ENCODE measurements around the gene TTC22. TPM values are rescaled to one million over a fixed set of nuclear protein-coding genes. Genes with fewer than 3 reads are reported as not detected.

The TTC22 gene
- total RNA-seq, 1 donor from 2014 or later = 5.7 TPM

DNA sequence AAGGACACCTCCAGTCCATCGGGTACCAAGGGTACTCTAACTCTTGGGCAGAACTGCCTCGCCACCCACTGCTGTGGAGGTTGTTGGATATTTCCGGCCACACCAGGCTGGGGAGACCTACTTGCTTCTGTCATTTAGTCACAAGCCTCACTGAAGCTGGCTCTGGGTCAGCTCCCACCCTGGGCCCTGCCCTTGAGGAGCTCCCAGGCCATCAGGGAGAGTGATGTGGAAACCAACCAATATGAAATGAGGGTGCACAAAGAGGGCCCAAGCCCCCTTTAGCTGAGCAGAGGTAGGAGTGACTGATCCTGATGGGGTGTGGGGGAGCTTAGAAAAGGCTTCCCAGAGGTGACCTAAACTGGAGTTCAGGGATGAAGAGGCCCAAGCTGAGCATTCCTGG, 56.4 kb downstream of the TTC22 start:
- TF ChIP-seq, protein P1, sequence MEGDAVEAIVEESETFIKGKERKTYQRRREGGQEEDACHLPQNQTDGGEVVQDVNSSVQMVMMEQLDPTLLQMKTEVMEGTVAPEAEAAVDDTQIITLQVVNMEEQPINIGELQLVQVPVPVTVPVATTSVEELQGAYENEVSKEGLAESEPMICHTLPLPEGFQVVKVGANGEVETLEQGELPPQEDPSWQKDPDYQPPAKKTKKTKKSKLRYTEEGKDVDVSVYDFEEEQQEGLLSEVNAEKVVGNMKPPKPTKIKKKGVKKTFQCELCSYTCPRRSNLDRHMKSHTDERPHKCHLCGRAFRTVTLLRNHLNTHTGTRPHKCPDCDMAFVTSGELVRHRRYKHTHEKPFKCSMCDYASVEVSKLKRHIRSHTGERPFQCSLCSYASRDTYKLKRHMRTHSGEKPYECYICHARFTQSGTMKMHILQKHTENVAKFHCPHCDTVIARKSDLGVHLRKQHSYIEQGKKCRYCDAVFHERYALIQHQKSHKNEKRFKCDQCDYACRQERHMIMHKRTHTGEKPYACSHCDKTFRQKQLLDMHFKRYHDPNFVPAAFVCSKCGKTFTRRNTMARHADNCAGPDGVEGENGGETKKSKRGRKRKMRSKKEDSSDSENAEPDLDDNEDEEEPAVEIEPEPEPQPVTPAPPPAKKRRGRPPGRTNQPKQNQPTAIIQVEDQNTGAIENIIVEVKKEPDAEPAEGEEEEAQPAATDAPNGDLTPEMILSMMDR (IDR thresholded peaks at IDR 0.05; ENCODE audit: insufficient read depth, low read length, poor library complexity, severe bottlenecking) = no peak
- H3K36me3 ChIP-seq (ENCODE audit: control insufficient read depth, insufficient read depth, low read length) = no peaks in the 10 kb centered on the region
- H3K4me3 ChIP-seq (ENCODE audit: low read depth, low read length) = no peak overlapping the region
- DNase-seq (ENCODE audit: low read depth) = no peak
- H3K27me3 ChIP-seq (ENCODE audit: control insufficient read depth, insufficient read depth, low read length) = peaks cover 2% of the 10 kb centered on the region

DNA sequence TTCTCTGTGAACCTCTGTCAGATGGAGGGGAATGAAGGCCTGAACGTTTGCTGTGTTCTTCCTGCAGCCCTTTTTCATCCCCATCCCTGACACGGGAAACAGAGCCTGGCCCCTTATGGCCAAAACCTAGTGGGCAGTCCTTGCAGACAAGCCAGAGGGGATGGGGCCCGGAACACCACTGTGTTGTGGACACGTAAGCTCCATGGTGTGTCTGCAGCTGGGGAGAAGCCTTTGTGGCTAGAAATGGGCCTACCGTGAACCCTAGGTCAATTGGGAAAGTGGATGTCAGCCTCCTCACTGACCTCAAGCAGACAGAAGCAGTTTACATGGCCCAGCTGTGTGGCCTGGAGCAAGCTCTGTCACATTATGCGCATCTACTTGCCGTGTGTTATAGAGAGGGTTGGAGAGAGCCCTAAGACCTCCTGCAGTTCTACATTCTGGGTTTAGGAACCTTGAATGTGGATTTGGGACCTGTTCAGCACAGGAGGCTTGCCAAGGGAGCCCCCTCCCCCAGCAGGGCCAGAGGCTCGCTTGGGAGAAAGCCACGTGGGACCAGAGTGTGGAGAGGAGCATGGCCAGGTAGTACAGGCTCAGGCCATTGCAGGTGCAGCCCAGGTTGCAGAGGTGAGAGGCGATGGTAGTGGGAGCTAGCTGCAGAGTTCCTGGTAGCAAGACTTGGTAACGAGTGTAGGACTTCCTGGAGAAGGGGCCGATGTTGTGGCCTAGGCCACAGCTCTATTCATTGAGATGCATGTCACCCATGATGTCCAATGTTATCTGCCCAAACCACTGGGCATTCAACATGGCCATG, 57.5 kb downstream of the TTC22 start:
- DNase-seq (ENCODE audit: low read depth) = no peak
- H3K4me3 ChIP-seq (ENCODE audit: low read depth, low read length) = no peak overlapping the region
- TF ChIP-seq, protein P1 (IDR thresholded peaks at IDR 0.05; ENCODE audit: insufficient read depth, low read length, poor library complexity, severe bottlenecking) = no peak
- no peaks in the 10 kb centered on the region for H3K36me3 ChIP-seq (ENCODE audit: control insufficient read depth, insufficient read depth, low read length)
- H3K27me3 ChIP-seq (ENCODE audit: control insufficient read depth, insufficient read depth, low read length) = no peaks in the 10 kb centered on the region

DNA sequence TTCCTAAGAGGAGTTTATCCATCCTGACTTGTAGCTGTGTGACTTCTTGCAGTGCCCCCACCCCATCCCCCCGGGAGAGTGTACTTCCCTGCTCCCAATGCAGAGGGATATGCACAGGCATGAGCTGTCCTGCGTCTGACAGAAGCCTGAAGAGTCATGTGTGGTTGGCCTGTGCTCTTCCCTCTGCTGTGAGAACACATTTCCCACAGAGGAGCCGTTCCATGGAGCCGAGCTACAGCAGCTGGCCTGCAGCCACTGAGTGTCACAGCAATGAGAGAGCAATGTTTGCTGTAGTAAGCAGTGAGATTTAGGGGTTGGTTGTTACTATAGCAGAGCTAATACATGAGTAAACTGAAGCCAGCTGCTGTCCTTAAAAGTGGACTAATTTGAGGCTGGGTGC, 58.8 kb downstream of the TTC22 start:
- H3K27me3 ChIP-seq (ENCODE audit: control insufficient read depth, insufficient read depth, low read length) = no peaks in the 10 kb centered on the region
- peaks cover 2% of the 10 kb centered on the region for H3K36me3 ChIP-seq (ENCODE audit: control insufficient read depth, insufficient read depth, low read length)
- DNase-seq (ENCODE audit: low read depth) = no peak
- TF ChIP-seq, protein P1 (IDR thresholded peaks at IDR 0.05; ENCODE audit: insufficient read depth, low read length, poor library complexity, severe bottlenecking) = no peak
- H3K4me3 ChIP-seq (ENCODE audit: low read depth, low read length) = no peak overlapping the region

DNA sequence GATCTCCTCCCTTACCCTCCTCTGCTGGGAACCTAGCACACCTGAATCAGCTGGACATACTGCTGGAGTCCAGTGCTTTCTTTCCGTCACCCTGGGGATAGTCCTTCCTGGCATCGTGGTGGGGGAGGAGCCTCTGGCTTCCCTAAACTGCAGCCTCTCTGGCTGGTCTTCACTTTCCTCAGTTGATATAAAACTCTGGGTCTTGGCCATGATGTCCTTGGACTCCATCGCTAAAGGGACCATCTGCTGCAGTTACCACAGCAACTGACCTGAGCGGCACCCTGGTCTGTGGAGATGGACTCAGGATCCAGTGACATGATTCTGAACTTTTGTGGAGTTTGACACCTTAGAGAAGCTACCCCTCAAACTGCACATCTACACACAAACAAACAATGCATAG, 59.6 kb downstream of the TTC22 start:
- Histone ChIP-seq H3K36me3 (ENCODE audit: control insufficient read depth, insufficient read depth, low read length) (peaks cover 2% of the 10 kb centered on the region), H3K4me3 (ENCODE audit: low read depth, low read length) (no peak overlapping the region)
- TF ChIP-seq, protein P1 (IDR thresholded peaks at IDR 0.05; ENCODE audit: insufficient read depth, low read length, poor library complexity, severe bottlenecking) = no peak

DNA sequence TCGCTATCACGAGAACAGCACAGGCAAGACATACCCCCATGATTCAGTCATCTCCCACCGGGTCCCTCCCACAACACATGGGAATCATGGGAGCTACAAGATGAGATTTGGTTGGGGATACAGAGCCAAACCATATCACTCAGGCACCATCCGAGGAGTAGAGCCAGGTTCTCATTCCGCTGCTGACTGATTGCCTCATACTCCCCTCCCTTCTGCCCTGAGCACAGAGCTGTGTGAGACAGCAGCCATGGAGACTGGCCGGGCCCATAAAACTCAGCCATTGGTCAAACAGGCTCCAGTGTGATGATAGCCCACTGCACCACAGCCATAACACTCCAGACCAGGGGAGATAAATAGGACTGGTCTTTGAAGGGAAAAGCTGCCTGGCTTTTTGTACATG, 62.9 kb downstream of the TTC22 start:
- TF ChIP-seq, protein P1 (IDR thresholded peaks at IDR 0.05; ENCODE audit: insufficient read depth, low read length, poor library complexity, severe bottlenecking) = no peak
- H3K36me3 ChIP-seq (ENCODE audit: control insufficient read depth, insufficient read depth, low read length) = peaks cover 2% of the 10 kb centered on the region

More for the DNA sequence above, 59.6 kb downstream of the TTC22 start:
- DNase-seq (ENCODE audit: low read depth) = no peak
- no peaks in the 10 kb centered on the region for H3K27me3 ChIP-seq (ENCODE audit: control insufficient read depth, insufficient read depth, low read length)

DNA sequence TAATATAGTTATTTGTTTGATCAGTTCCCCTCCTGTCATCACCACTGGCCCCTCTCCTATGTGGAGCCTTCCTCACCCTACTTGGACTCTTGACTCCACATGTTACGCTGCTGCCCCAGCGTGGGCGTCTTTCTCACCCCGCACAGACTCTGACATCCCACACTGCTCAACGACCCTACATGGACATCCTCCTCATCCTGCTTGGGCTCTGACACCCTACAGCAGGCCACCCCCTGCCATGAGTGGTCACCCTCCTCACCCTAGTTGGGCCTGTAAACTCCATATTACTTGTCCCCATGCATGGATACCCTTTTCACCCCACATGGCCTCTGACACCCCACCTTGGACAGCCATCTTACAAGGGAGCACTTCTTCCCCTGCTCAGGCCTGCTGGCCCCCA, 64.4 kb downstream of the TTC22 start:
- peaks cover 2% of the 10 kb centered on the region for H3K36me3 ChIP-seq (ENCODE audit: control insufficient read depth, insufficient read depth, low read length)
- TF ChIP-seq, protein P1 (IDR thresholded peaks at IDR 0.05; ENCODE audit: insufficient read depth, low read length, poor library complexity, severe bottlenecking) = no peak

More for the DNA sequence above, 62.9 kb downstream of the TTC22 start:
- Histone ChIP-seq H3K27me3 (ENCODE audit: control insufficient read depth, insufficient read depth, low read length) (no peaks in the 10 kb centered on the region), H3K4me3 (ENCODE audit: low read depth, low read length) (no peak overlapping the region)
- no peak for DNase-seq (ENCODE audit: low read depth)

More for the DNA sequence above, 64.4 kb downstream of the TTC22 start:
- H3K4me3 ChIP-seq (ENCODE audit: low read depth, low read length) = no peak overlapping the region
- DNase-seq (ENCODE audit: low read depth) = no peak
- H3K27me3 ChIP-seq (ENCODE audit: control insufficient read depth, insufficient read depth, low read length) = no peaks in the 10 kb centered on the region

Data from kidney epithelial cell (primary cell).